Natural killer cell treated with Interleukin-12 subunit alpha and Interleukin-12 subunit beta and Interleukin-15 and Interleukin-18, amount 100 ng/mL, for 72 hours (primary cell): Measurements from ENCODE around the gene ACAD8. TPM values are rescaled to one million over a fixed set of nuclear protein-coding genes. Genes with fewer than 3 reads are reported as not detected.

ENCODE experiments used
- ATAC-seq, 2 donors: fragments of 150-1000 bp; cut with Tn5 transposase in 1 of 2; sonication (Bioruptor Pico), chemical (Tn5 transposase) in 1 of 2; 2 replicates each; pipeline ENCODE4 v1.10.0; 2021
- DNase-seq: peaks from one replicate; pipeline ENCODE4 v3.0.0; 2022; ENCODE audit warnings: low spot score
- H3K27ac Mint-ChIP-seq, 2 donors: 1 replicate in 1 of 2; 2 replicates in 1 of 2; pipeline ENCODE4 v1.8.0; 2022; ENCODE audit warnings: mixed read lengths in 2 of 2, mild to moderate bottlenecking in 1 of 2, moderate library complexity in 1 of 2
- H3K27me3 Mint-ChIP-seq, 2 donors: 1 replicate in 1 of 2; 2 replicates in 1 of 2; pipeline ENCODE4 v1.8.0; 2022; ENCODE audit warnings: mixed read lengths in 2 of 2
- H3K36me3 Mint-ChIP-seq: one replicate; pipeline ENCODE4 v1.8.0; 2022; ENCODE audit warnings: mixed read lengths
- H3K4me1 Mint-ChIP-seq, 2 donors: 1 replicate in 1 of 2; 2 replicates in 1 of 2; pipeline ENCODE4 v1.8.0; 2022; ENCODE audit warnings: low read depth in 2 of 2, mixed read lengths in 2 of 2, mild to moderate bottlenecking in 1 of 2
- H3K4me3 Mint-ChIP-seq: one replicate; pipeline ENCODE4 v1.8.0; 2022; ENCODE audit warnings: mixed read lengths
- H3K9me3 Mint-ChIP-seq: 2 replicates; pipeline ENCODE4 v1.8.0; 2022; ENCODE audit warnings: mixed read lengths
- total RNA-seq, 2 donors: library from RNA; stranded (reverse); gene quantifications; one replicate each; pipeline ENCODE4 v1.2.3, GENCODE V29; 2022

The ACAD8 gene
- total RNA-seq, 2 donors from 2014 or later: 21.1 to 29.2 TPM

DNA sequence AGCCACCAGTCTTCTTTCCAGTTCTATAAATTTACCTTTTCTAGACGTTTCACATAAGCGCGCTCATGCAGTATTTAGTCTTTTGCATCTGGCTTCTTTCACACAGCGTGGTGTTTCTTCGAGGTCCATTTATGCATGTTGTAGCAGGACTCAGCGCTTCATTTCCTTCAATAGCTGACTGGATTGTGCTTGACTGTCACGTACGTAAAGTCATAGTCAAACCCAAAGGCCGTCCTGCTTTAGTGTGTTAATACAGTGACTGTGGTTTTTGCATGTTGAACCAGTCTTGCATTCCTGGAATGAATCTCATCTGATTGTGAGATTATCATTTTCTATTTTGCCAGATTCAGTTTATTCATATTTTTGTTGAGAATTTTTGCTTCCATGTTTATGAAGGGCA, 41.3 kb downstream of the ACAD8 start:
- Mint-ChIP-seq H3K27me3 (peaks cover 7 to 15% of the 10 kb centered on the region in 2 donors), H3K27ac (no peak overlapping the region), H3K36me3 (no peaks in the 10 kb centered on the region), H3K4me1 (peaks cover 0 to 5% of the 10 kb centered on the region in 2 donors), H3K4me3 (no peak overlapping the region), H3K9me3 (no peaks in the 10 kb centered on the region)
- ATAC-seq (peak in 1 of 2 donors; percentile 62), DNase-seq (no peak)

DNA sequence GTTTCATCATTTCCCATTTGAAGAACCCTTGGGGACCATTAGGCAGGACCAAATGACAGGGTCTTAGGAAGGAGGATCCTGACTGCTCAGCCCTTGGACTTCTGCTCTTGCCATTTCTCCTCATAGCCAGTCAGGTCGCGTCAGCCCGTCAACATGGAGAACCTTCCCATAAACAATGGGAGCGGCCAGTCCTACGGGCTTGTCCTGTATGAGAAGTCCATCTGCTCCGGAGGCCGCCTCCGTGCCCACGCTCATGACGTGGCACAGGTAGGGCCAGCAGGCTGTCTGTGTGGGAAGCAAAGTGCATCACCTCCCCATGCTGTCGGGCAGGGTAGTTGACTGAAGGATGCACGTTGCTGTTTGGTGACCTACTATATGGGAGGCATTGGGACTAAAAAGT, 58.9 kb downstream of the ACAD8 start:
- H3K27me3 Mint-ChIP-seq: peaks cover 6 to 11% of the 10 kb centered on the region in 2 donors
- peaks cover 4% of the 10 kb centered on the region for H3K9me3 Mint-ChIP-seq
- ATAC-seq (no peak), DNase-seq (no peak)
- H3K4me3 Mint-ChIP-seq: no peak overlapping the region
- no peak overlapping the region for H3K27ac Mint-ChIP-seq
- peaks cover 5% of the 10 kb centered on the region for H3K36me3 Mint-ChIP-seq
- H3K4me1 Mint-ChIP-seq: no peaks in the 10 kb centered on the region

DNA sequence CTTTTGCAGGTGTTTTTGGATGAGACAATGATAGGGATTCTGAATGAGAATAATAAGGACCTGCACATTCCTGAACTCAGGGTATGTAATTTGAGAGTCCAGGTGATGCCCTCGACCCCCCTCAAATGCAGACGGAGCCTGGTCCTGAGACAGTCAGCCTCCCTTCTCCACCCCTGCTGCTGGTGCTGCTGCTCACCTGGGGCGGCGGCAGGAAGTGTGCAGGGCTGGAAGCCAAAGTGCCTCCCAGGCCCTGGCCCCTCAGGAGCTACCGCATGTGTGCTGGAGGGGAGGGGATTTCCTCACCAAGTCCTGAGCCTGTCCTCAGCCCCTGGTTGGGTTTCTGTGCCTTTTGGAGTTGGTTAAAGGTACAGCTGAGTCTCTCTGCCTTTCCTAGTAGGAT, 59.4 kb downstream of the ACAD8 start:
- H3K4me1 Mint-ChIP-seq: no peaks in the 10 kb centered on the region
- ATAC-seq (no peak), DNase-seq (no peak)
- H3K36me3 Mint-ChIP-seq: peaks cover 11% of the 10 kb centered on the region
- peaks cover 8 to 16% of the 10 kb centered on the region in 2 donors for H3K27me3 Mint-ChIP-seq
- H3K9me3 Mint-ChIP-seq: peaks cover 5% of the 10 kb centered on the region
- no peak overlapping the region for H3K27ac Mint-ChIP-seq
- no peak overlapping the region for H3K4me3 Mint-ChIP-seq

DNA sequence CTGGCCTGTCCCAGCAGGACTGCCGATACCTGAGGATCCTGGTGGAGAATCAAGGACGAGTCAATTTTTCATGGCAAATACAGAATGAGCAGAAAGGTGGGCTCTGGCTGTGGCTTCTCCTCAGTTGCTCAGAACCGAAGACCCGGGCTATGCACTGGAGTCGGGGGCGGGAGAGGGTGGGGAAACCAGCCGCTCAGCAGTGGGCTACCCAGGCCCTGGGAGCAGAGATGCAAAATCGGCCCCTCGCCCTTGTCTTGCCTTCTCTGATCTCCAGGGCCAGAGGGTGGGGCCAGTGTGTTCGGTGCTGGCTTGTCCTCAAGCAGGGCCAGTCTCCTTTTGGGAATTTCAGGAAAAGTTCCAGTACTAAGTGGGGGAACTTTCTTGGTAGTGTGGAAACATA, 60.0 kb downstream of the ACAD8 start:
- Mint-ChIP-seq H3K9me3 (peaks cover 4% of the 10 kb centered on the region), H3K27ac (no peak overlapping the region), H3K27me3 (peaks cover 11 to 19% of the 10 kb centered on the region in 2 donors), H3K4me3 (no peak overlapping the region), H3K4me1 (no peaks in the 10 kb centered on the region), H3K36me3 (peaks cover 17% of the 10 kb centered on the region)
- no peak for DNase-seq
- no peak for ATAC-seq

DNA sequence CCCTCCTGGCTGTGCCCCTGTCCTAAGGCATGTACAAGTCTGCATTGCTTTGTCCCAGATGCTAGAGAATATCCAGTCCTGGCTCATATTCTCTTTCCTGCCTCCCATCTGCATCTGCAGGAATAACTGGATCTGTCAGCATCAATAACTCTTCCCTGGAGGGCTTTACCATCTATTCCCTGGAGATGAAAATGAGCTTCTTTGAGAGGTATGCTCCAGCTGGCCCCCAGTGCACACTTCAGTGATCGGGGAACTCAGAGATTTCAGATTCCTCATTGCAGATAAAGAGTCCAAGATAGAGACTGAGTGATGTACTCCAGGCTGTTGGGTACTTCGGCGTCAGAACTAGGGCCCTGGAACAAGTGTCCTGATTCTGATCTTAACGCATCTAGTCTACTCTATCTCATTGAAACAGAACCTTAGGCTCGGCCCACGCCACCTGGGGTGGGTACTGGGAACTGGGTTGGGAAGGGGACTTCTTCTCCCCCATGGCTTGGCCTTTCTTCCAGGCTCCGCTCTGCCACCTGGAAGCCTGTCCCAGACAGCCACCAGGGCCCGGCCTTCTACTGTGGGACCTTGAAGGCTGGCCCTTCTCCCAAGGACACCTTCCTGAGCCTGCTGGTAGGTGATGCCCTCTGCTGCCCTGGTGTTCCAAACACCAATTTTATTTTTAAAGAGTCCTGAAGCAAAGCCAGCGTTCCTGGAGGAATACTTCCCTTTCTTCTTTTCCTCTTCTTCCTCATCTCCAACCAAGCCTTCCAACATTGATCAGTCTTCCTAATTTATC, 60.6 kb downstream of the ACAD8 start:
- DNase-seq (no peak), ATAC-seq (no peak)
- Mint-ChIP-seq H3K27me3 (peaks cover 11 to 19% of the 10 kb centered on the region in 2 donors), H3K27ac (no peak overlapping the region), H3K4me1 (no peaks in the 10 kb centered on the region), H3K4me3 (no peak overlapping the region), H3K36me3 (peaks cover 20% of the 10 kb centered on the region), H3K9me3 (peaks cover 4% of the 10 kb centered on the region)

Other genes with a start within 250 kb of the ACAD8 start
- gene JAM3, start 184.5 kb upstream of the ACAD8 start, total RNA-seq: 1 to 10 TPM; 2.9 to 5.7 TPM
- gene NCAPD3, start 29.6 kb upstream of the ACAD8 start, total RNA-seq: 100 to 1,000 TPM in 1 of 2 donors, 10 to 100 TPM in 1; 55.6 to 121 TPM
- gene VPS26B, start 28.9 kb upstream of the ACAD8 start, total RNA-seq: 10 to 100 TPM; 33.5 to 33.9 TPM
- gene THYN1, start 216 bp upstream of the ACAD8 start, total RNA-seq: 10 to 100 TPM; 34.4 to 45.9 TPM
- gene GLB1L3, start 22.8 kb downstream of the ACAD8 start, total RNA-seq: 1 to 10 TPM in 1 of 2 donors, not detected in 1; 1.9 TPM
- gene GLB1L2, start 78.4 kb downstream of the ACAD8 start, total RNA-seq: 10 to 100 TPM in 1 of 2 donors, 1 to 10 TPM in 1; 1.7 to 15.0 TPM
- gene B3GAT1, start 158.7 kb downstream of the ACAD8 start, total RNA-seq: 10 to 100 TPM in 1 of 2 donors, 1 to 10 TPM in 1; 5.4 to 10.2 TPM